Activated gamma-delta T cell treated with Interleukin-2 at 50 U/mL for 16 hours (primary cell): ENCODE results near the gene BMS1.
A peak's percentile ranks its signal among the peaks of the same experiment; 100 is the strongest.
"Not testable (repeated sequence)": the region's sequence is repeated elsewhere in the genome, so short reads cannot be mapped to it uniquely, and the experiment has no call there.

ENCODE experiments used
- DNase-seq: peaks from one replicate; pipeline ENCODE4 v3.0.0-alpha.2; 2020

The BMS1 gene

GRCh38 chr10:42866115-42866995 lies 83.8 kb downstream of the BMS1 start:
- peak; percentile 23 for DNase-seq

- no peak for DNase-seq
Measured at GRCh38 chr10:42867571-42867970, 85.0 kb downstream of the BMS1 start.

GRCh38 chr10:42868530-42868929 lies 85.9 kb downstream of the BMS1 start:
- no peak for DNase-seq

- DNase-seq, result no peak
Measured at GRCh38 chr10:42869977-42870350, 87.4 kb downstream of the BMS1 start.

GRCh38 chr10:42871138-42871641 lies 88.6 kb downstream of the BMS1 start:
- not testable (repeated sequence) for DNase-seq

GRCh38 chr10:42871823-42872222 lies 89.2 kb downstream of the BMS1 start:
- DNase-seq, result no peak

GRCh38 chr10:42872865-42873435 lies 90.4 kb downstream of the BMS1 start:
- no peak for DNase-seq

- no peak for DNase-seq
Measured at GRCh38 chr10:42874713-42875387, 92.3 kb downstream of the BMS1 start.

GRCh38 chr10:42875388-42875755 lies 92.8 kb downstream of the BMS1 start:
- DNase-seq, result no peak

GRCh38 chr10:42875798-42876341 lies 93.3 kb downstream of the BMS1 start:
- no peak for DNase-seq

- no peak for DNase-seq
Measured at GRCh38 chr10:42876476-42876875, 93.9 kb downstream of the BMS1 start.

GRCh38 chr10:42876945-42877344 lies 94.3 kb downstream of the BMS1 start:
- DNase-seq, result no peak

GRCh38 chr10:42877496-42878030 lies 95.0 kb downstream of the BMS1 start:
- no peak for DNase-seq

GRCh38 chr10:42878134-42878820 lies 95.7 kb downstream of the BMS1 start:
- DNase-seq, result no peak

- no peak for DNase-seq
Measured at GRCh38 chr10:42878821-42879195, 96.2 kb downstream of the BMS1 start.

GRCh38 chr10:42879380-42880254 lies 97.0 kb downstream of the BMS1 start:
- DNase-seq, result no peak

- DNase-seq, result no peak
Measured at GRCh38 chr10:42880255-42880620, 97.6 kb downstream of the BMS1 start.

GRCh38 chr10:42882597-42882996 lies 100.0 kb downstream of the BMS1 start:
- DNase-seq, result no peak
